OCI-LY3 (cell line): ENCODE results near the gene FCHSD2.
A peak's percentile ranks its signal among the peaks of the same experiment; 100 is the strongest.

Experiments used
- EZH2phosphoT487 ChIP-seq: fragments of 200-600 bp; shearing (Covaris generic); IDR thresholded peaks from 2 replicates; pipeline ENCODE4 v1.6.1; 2018; ENCODE audit warnings: antibody characterized with exemption, mixed run types, low read depth
- TF ChIP-seq, protein P1 (sequence below): fragments of 200-600, 300-600 bp; sonication (generic); IDR thresholded peaks from 2 replicates; pipeline ENCODE4 v1.5.1; 2014; ENCODE audit warnings: antibody characterized with exemption, low read length, low read depth

DNA sequence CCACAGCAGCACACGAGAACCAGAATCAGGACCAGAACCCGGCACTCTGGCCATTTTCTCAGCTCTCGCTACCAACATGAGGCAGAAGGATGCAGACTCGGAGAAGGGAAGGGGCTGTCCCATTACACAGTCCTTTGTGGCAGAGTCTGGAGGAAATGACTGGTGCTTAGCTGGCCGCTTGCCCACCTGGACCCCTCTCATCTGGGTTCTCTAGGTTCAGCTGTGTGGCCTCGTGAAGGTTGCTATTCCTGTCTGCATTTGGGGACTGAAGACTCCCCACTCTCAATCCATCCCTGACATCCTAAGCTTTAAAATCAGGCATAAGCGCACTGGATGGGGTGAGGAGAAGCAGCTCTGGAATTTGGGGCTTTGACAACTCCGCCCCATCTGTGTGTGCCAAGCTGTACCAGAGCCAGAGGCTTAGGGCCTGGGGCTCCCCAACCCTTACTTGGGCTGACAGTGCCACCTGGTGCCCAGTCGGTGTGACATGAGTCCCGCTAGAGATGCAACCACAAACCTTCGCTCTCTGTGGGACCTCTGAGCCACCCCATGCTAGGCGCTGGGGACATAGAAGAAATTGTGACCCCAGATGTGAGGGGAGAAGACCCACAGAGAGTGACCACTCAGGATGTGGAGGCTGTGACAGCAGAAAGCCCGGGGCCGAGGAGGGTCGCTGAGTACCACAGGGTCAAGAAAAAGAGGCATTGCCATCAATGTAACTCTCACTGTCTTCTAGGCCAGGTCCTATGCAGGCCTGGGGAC lies 35.8 kb upstream of the FCHSD2 start:
- TF ChIP-seq, protein P1, sequence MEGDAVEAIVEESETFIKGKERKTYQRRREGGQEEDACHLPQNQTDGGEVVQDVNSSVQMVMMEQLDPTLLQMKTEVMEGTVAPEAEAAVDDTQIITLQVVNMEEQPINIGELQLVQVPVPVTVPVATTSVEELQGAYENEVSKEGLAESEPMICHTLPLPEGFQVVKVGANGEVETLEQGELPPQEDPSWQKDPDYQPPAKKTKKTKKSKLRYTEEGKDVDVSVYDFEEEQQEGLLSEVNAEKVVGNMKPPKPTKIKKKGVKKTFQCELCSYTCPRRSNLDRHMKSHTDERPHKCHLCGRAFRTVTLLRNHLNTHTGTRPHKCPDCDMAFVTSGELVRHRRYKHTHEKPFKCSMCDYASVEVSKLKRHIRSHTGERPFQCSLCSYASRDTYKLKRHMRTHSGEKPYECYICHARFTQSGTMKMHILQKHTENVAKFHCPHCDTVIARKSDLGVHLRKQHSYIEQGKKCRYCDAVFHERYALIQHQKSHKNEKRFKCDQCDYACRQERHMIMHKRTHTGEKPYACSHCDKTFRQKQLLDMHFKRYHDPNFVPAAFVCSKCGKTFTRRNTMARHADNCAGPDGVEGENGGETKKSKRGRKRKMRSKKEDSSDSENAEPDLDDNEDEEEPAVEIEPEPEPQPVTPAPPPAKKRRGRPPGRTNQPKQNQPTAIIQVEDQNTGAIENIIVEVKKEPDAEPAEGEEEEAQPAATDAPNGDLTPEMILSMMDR, result peak; percentile 97
- TF ChIP-seq EZH2phosphoT487, result no peak
